Esophagus muscularis mucosa (tissue), 3 donors: Measurements from ENCODE around the gene UST.

Experiments used
- CTCF ChIP-seq, 3 experiments: fragments of 200-600 bp in 2 of 3; fragments of 450-650 bp in 1 of 3; sonication (generic) in 2 of 3; IDR thresholded peaks; one replicate each; pipeline ENCODE4 v1.5.1; 2017 to 2019; ENCODE audit warnings: antibody characterized with exemption in 3 of 3, mild to moderate bottlenecking in 2 of 3, moderate library complexity in 1 of 3
- POLR2A ChIP-seq: fragments of 450-650 bp; IDR thresholded peaks from one replicate; pipeline ENCODE4 v1.6.1; 2017; ENCODE audit warnings: antibody characterized with exemption, moderate library complexity, mild to moderate bottlenecking, low read depth

GRCh38 chr6:148762231-148762630, 15.4 kb downstream of the UST start:
- TF ChIP-seq CTCF (IDR thresholded peaks at IDR 0.05) (no peak), POLR2A (no peak)
